Neural progenitor cell (in vitro differentiated cells): ENCODE results near the gene CSNK1G3.

Experiments
- EZH2 ChIP-seq: fragments of 200-600 bp; sonication (generic); IDR thresholded peaks from 2 replicates; pipeline ENCODE4 v1.6.1; 2017; ENCODE audit warnings: antibody characterized with exemption, mild to moderate bottlenecking, moderate library complexity
- EZH2phosphoT487 ChIP-seq: fragments of 200-600 bp; sonication (generic); IDR thresholded peaks from 2 replicates; pipeline ENCODE4 v1.6.1; 2017; ENCODE audit warnings: antibody characterized with exemption
- TF ChIP-seq, protein P1 (sequence below): fragments of 200-600 bp; sonication (generic); IDR thresholded peaks from 2 replicates; pipeline ENCODE4 v1.5.1; 2017; ENCODE audit warnings: antibody characterized with exemption, mild to moderate bottlenecking

DNA sequence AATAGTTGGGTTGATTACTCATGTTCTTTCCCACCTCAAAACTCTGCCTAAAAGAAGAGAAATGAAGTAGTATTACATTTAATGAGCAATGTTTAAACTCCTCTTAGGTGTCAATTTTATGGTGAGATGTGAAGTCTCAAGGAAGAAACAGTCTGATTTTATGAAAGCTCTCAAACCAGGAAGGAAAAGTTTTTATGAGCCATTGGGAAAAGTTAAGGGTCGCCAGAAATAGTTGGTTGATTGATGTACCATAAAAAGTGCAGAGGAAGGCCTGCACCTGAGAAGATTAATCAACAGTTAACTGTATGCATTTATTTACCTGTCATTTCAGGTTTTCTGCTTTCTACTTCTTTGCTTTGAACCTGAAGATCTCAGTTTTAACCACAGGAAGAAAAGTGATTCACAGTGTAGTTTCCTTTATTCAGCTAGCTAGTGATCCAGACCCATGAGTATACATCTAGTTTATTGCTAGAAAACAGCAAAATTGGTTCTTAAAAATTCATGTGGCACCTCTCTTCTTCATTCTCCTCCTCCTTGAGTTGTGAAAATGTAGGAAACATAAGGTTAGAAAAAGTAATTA, 133.1 kb downstream of the CSNK1G3 start:
- TF ChIP-seq, protein P1, sequence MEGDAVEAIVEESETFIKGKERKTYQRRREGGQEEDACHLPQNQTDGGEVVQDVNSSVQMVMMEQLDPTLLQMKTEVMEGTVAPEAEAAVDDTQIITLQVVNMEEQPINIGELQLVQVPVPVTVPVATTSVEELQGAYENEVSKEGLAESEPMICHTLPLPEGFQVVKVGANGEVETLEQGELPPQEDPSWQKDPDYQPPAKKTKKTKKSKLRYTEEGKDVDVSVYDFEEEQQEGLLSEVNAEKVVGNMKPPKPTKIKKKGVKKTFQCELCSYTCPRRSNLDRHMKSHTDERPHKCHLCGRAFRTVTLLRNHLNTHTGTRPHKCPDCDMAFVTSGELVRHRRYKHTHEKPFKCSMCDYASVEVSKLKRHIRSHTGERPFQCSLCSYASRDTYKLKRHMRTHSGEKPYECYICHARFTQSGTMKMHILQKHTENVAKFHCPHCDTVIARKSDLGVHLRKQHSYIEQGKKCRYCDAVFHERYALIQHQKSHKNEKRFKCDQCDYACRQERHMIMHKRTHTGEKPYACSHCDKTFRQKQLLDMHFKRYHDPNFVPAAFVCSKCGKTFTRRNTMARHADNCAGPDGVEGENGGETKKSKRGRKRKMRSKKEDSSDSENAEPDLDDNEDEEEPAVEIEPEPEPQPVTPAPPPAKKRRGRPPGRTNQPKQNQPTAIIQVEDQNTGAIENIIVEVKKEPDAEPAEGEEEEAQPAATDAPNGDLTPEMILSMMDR: no peak
- TF ChIP-seq EZH2 (no peak), EZH2phosphoT487 (no peak)
